Activated naive CD4-positive, alpha-beta T cell treated with anti-CD3 and anti-CD28 coated beads for 36 hours (primary cell): ENCODE results near the gene DCLRE1C. TPM values are rescaled to one million over a fixed set of nuclear protein-coding genes. Genes with fewer than 3 reads are reported as not detected.
"Not testable (repeated sequence)": the region's sequence is repeated elsewhere in the genome, so short reads cannot be mapped to it uniquely, and the experiment has no call there.

Source experiments
- CTCF ChIA-PET: fragments of 350-600 bp; sonication (Branson Sonifier 250); formaldehyde crosslinking; loops from one replicate; lab custom pipeline; 2021; ENCODE audit warnings: antibody characterized with exemption; lab: Charles Lee
- DNase-seq: peaks from one replicate; pipeline ENCODE4 v3.0.0-alpha.2; 2020
- H3K27ac Mint-ChIP-seq: one replicate; pipeline ENCODE4 v1.8.0; 2021; ENCODE audit warnings: mild to moderate bottlenecking, mixed read lengths
- H3K27me3 Mint-ChIP-seq: one replicate; pipeline ENCODE4 v1.8.0; 2021; ENCODE audit warnings: low read depth, mixed read lengths
- H3K36me3 Mint-ChIP-seq: one replicate; pipeline ENCODE4 v1.8.0; 2021; ENCODE audit warnings: low read depth, mixed read lengths
- H3K4me1 Mint-ChIP-seq: one replicate; pipeline ENCODE4 v1.8.0; 2021; ENCODE audit warnings: low read depth, mixed read lengths
- H3K4me3 Mint-ChIP-seq: one replicate; pipeline ENCODE4 v1.8.0; 2021; ENCODE audit warnings: mild to moderate bottlenecking, moderate library complexity, mixed read lengths
- H3K9me3 Mint-ChIP-seq: one replicate; pipeline ENCODE4 v1.8.0; 2021; ENCODE audit warnings: mixed read lengths
- intact Hi-C: fragments of 100-400 bp; cut with micrococcal nuclease; formaldehyde crosslinking; loops from one replicate; pipeline ENCODE4 v1.15.1; 2023
- total RNA-seq, 2 experiments: library from RNA; stranded (reverse); gene quantifications; one replicate each; pipeline ENCODE4 v1.2.3, GENCODE V29; 2021

DCLRE1C gene
- total RNA-seq, 2 experiments from 2014 or later = 9.8 to 13.9 TPM

DNA sequence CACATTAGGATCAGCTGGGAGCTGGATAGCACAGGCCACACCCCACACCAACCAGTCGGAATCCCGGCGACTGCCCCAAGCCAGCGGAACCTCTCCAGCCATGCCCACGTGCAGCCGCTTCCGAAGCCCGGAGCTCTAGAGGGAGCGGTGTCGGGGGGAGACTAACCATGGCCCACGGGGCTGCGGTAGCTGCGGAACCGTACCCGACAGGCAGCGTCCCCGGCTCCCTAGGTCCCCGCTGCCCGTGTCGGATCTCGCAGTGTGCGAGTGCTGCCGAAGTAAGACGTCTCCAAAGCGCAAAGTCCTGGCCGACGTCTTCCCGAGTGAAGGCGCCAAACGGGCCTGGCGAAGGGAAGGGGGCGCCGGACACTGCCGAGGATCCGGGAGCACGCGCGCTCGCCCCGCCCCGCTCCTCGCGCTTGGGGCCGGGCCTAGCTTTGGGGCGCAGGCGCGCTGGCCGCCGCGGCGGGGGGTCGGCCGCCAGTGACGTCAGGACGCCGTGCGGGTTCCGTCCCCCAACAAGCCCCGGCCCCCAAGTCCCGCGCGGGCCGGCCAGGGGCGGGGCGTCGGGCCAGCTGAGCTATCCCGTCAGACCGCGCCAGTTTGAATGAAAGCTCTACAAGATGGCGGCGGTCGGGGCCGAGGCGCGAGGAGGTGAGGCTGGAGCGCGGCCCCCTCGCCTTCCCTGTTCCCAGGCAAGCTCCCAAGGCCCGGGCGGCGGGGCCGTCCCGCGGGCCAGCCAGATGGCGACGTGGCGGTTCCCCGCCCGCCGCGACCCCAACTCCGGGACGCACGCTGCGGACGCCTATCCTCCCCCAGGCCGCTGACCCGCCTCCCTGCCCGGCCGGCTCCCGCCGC, 75.4 kb downstream of the DCLRE1C start, which contains the start of gene SUV39H2:
TSS of gene SUV39H2 (plus strand) at position 601 of the 858 bp plus-strand sequence. CDS start at position 624, 23 bp downstream.
- Mint-ChIP-seq H3K4me1 (peaks cover 28% of the 10 kb centered on the region), H3K27ac (peak within 1 kb of the TSS; percentile 81), H3K9me3 (no peaks in the 10 kb centered on the region), H3K4me3 (peak within 1 kb of the TSS; percentile 94), H3K36me3 (peaks cover 17% of the 10 kb centered on the region), H3K27me3 (no peaks in the 10 kb centered on the region)
- intact Hi-C loops = loop anchor here (1.0 to 5.0 kb wide), 8 partner anchors 40 to 1531 kb away; partner anchors contain the start of genes CDNF, DCLRE1C, HSPA14 and MEIG1
- CTCF ChIA-PET = interaction anchor here (0.6 to 1.9 kb wide), 9 partner anchors 12 to 693 kb away, joined by 3 to 9 read pairs (median 4); no protein-coding TSS in a partner anchor
- DNase-seq = peak; percentile 94

DNA sequence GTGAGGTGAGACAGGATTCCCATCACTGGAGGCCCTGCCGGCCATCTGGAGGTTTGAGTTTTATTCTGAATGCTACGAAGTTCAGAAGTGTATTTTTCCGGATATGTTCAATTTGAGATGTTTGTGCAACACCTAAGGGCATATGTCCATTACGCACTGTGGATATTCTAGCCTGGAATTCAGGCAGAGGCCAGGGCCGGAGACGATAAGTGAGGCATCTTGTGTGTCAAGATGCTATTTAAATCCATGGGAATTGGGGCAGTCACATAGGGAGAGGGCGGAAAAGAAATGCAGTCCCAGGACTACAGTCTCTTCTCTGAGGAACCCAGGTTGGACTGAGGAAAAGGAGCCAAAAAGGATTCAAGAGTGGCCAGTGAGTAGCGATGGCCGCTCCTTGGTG, 77.1 kb downstream of the DCLRE1C start:
- no peak overlapping the region for H3K27ac Mint-ChIP-seq
- intact Hi-C loops = loop anchor here (5.0 kb wide), 2 partner anchors 494 to 1529 kb away; partner anchors contain the start of gene SEPHS1
- peaks cover 5% of the 10 kb centered on the region for H3K36me3 Mint-ChIP-seq
- CTCF ChIA-PET = interaction anchor here (0.5 kb wide), 1 partner anchor 32 kb away, joined by 3 read pairs; no protein-coding TSS in a partner anchor
- no peaks in the 10 kb centered on the region for H3K9me3 Mint-ChIP-seq
- H3K27me3 Mint-ChIP-seq = no peaks in the 10 kb centered on the region
- peaks cover 25% of the 10 kb centered on the region for H3K4me1 Mint-ChIP-seq
- peak overlapping the region; percentile 45 for H3K4me3 Mint-ChIP-seq
- no peak for DNase-seq

DNA sequence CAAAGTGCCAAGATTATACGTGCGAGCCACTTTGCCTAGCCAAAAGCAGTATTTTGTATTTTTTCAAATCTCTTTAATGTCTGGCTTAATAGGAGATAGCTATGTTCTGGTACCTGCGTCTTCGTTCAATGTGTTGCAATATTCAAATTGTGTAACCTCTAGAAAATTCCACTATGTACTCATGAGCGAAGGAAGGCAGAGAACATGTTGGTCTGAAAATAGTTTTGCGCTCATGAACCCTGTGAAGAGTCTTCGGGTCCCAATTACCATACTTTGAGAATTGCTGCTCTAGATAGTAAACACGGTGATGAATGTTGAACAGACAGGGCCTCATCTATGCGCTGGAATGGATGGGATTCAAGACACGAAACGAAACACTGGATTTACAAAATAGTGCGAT, 78.0 kb downstream of the DCLRE1C start:
- H3K9me3 Mint-ChIP-seq = no peaks in the 10 kb centered on the region
- CTCF ChIA-PET = no interaction called here
- DNase-seq = no peak

DNA sequence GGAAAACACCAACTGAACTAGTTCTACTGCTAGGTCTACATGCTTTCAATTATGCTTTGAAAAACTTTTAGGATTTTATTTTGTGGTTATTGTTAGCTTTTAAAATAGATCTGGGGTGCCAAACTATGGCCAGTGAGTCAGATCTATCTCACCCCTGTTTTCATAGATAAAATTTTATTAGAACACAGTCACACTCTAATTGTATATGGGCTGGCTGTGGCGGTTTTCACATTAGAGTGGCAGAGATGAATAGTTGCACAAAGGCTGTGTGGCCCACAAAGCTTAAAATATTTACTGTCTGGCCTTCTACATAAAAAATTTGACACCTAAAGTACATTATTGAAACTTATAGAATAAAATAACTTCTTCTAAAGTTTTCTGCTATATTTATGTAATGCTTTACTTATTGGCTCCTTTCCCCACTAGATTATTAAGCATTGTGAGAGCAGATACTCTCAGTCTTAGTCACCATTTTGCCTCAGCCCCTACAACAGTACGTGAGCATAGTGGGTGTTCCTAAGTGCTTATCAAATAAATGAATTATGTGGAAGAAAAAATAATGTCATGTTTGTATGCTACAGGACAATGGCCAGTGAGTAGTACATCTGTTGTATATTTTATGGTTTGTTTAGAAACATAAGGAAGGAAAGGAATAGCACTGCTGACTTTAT, 80.7 kb downstream of the DCLRE1C start:
- Mint-ChIP-seq H3K36me3 (peaks cover 2% of the 10 kb centered on the region), H3K27me3 (no peaks in the 10 kb centered on the region), H3K4me1 (peaks cover 13% of the 10 kb centered on the region), H3K9me3 (no peaks in the 10 kb centered on the region), H3K4me3 (no peak overlapping the region), H3K27ac (no peak overlapping the region)
- DNase-seq = no peak
- CTCF ChIA-PET = no interaction called here
- intact Hi-C loops = no loop called here

More for the DNA sequence above, 78.0 kb downstream of the DCLRE1C start:
- H3K27me3 Mint-ChIP-seq = no peaks in the 10 kb centered on the region
- intact Hi-C loops = loop anchor here (5.0 kb wide), 2 partner anchors 494 to 1529 kb away; partner anchors contain the start of gene SEPHS1
- H3K4me3 Mint-ChIP-seq = no peak overlapping the region
- peaks cover 4% of the 10 kb centered on the region for H3K36me3 Mint-ChIP-seq
- H3K27ac Mint-ChIP-seq = no peak overlapping the region
- H3K4me1 Mint-ChIP-seq = peaks cover 23% of the 10 kb centered on the region

DNA sequence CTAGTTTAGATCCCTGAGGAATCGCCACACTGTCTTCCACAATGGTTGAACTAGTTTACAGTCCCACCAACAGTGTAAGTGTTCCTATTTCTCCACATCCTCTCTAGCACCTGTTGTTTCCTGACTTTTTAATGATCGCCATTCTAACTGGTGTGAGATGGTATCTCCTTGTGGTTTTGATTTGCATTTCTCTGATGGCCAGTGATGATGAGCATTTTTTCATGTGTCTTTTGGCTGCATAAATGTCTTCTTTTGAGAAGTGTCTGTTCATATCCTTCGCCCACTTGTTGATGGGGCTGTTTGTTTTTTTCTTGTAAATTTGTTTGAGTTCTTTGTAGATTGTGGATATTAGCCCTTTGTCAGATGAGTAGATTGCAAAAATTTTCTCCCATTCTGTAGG, 89.0 kb downstream of the DCLRE1C start:
- intact Hi-C loops, H3K27me3 Mint-ChIP-seq, H3K9me3 Mint-ChIP-seq, H3K27ac Mint-ChIP-seq, H3K4me3 Mint-ChIP-seq, H3K4me1 Mint-ChIP-seq, CTCF ChIA-PET, DNase-seq: not testable (repeated sequence)
- peaks cover 39% of the 10 kb centered on the region for H3K36me3 Mint-ChIP-seq

DNA sequence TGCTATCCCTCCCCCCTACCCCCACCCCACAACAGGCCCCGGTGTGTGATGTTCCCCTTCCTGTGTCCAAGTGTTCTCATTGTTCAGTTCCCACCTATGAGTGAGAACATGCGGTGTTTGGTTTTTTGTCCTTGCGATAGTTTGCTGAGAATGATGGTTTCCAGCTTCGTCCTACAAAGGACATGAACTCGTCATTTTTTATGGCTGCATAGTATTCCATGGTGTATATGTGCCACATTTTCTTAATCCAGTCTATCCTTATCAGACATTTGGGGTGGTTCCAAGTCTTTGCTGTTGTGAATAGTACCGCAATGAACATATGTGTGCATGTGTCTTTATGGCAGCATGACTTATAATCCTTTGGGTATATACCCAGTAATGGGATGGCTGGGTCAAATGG, 89.4 kb downstream of the DCLRE1C start:
- CTCF ChIA-PET, intact Hi-C loops, H3K4me3 Mint-ChIP-seq, DNase-seq, H3K27me3 Mint-ChIP-seq, H3K27ac Mint-ChIP-seq, H3K4me1 Mint-ChIP-seq, H3K9me3 Mint-ChIP-seq: not testable (repeated sequence)
- H3K36me3 Mint-ChIP-seq = peaks cover 37% of the 10 kb centered on the region

DNA sequence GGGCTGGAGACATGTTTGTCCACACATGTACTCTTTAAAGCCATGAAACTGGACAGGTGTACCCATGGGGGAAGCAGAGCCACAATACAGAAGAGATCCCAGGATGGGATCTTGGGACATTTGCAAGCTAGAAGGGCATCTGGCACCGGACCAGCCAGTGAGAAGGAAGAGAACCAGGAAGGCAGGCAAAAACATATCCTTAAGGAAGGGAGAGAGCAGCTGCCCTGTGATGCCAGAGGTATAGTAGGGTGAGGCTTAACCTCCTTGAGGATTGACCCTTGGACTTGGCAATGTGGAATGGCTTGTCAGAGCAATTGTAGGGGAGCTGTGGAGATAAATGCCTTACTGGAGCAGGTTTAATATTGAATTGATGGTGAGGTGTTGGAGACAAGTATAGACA, 93.1 kb downstream of the DCLRE1C start:
- Mint-ChIP-seq H3K4me3 (no peak overlapping the region), H3K4me1 (no peaks in the 10 kb centered on the region), H3K36me3 (peaks cover 36% of the 10 kb centered on the region), H3K27ac (no peak overlapping the region), H3K27me3 (no peaks in the 10 kb centered on the region), H3K9me3 (no peaks in the 10 kb centered on the region)
- DNase-seq = no peak
- intact Hi-C loops = no loop called here
- CTCF ChIA-PET = no interaction called here

DNA sequence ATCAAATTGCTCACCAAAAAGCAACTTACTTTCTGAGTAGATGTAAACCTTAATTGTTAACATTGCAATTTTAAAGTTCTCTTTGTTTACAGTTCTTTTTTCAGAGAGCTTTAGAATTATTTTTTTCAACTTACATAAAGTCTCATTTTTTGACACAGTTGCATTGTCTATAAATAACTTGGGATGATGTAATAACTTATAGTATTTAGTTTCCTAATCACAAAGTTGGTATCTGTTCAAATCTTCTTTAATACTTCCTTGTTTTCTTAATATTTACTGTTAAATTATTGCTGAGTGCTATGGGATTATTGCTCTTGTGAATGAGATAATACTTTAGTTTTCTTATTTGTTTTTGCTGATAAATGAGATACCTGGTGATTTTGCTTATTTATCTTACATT, 94.1 kb downstream of the DCLRE1C start:
- CTCF ChIA-PET = no interaction called here
- H3K9me3 Mint-ChIP-seq = no peaks in the 10 kb centered on the region
- intact Hi-C loops = no loop called here
- H3K36me3 Mint-ChIP-seq = peaks cover 33% of the 10 kb centered on the region
- DNase-seq = no peak
- no peaks in the 10 kb centered on the region for H3K4me1 Mint-ChIP-seq
- H3K27me3 Mint-ChIP-seq = no peaks in the 10 kb centered on the region
- no peak overlapping the region for H3K4me3 Mint-ChIP-seq
- H3K27ac Mint-ChIP-seq = no peak overlapping the region

DNA sequence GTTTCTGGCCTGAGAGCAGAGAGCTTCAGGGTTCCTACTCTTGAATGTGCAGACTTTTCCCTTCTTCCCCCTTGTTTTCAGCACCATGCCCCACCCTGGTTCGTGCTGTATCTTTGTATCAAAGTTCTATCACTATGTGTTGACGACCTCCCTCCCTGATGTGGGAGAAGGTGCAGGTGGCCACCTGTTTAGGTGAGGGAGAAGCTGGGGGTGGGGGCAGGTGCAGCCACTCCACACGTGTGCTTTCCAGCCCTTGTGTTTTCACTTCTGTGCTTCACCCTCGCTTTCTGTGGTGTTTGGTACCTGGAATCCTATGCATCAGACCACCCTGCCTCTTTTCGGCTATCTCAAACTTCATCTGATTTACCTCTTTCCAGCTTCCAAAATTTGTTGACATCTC, 94.9 kb downstream of the DCLRE1C start:
- DNase-seq = no peak
- peaks cover 29% of the 10 kb centered on the region for H3K36me3 Mint-ChIP-seq
- intact Hi-C loops = no loop called here
- H3K4me3 Mint-ChIP-seq = no peak overlapping the region
- H3K27ac Mint-ChIP-seq = no peak overlapping the region
- CTCF ChIA-PET = no interaction called here
- H3K4me1 Mint-ChIP-seq = no peaks in the 10 kb centered on the region
- no peaks in the 10 kb centered on the region for H3K27me3 Mint-ChIP-seq
- no peaks in the 10 kb centered on the region for H3K9me3 Mint-ChIP-seq

DNA sequence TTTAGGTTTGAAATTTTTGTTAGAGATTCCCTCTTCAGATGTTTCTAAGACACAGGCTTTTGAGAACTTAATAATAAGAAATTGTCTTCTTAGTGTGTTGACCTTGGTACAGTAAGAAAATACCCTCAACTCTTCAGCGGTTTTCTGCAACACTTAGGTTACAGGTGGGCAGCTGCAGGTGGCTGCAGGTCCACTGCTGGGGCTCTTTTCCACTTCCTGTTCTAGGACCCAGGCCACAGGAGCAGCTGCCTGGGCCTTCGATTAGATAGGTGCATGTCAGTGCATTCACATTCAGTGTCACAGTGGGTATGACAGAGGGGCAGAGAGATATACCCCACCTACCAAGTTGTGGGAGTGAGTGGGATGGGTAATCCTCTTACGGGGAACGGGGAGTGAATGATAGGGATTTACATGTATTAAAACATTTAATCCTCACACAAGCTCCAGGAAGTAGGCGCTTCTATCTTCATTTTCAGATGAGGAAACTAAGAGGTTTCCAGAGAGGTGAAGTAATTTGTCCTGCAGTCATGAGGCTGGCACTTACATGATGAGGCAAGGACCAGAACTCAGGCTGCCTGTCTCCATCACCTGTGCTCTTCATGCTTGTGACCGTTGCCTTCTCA, 95.4 kb downstream of the DCLRE1C start:
- no peak overlapping the region for H3K27ac Mint-ChIP-seq
- H3K4me1 Mint-ChIP-seq = no peaks in the 10 kb centered on the region
- H3K36me3 Mint-ChIP-seq = peaks cover 28% of the 10 kb centered on the region
- H3K27me3 Mint-ChIP-seq = no peaks in the 10 kb centered on the region
- no peaks in the 10 kb centered on the region for H3K9me3 Mint-ChIP-seq
- CTCF ChIA-PET = no interaction called here
- intact Hi-C loops = no loop called here
- H3K4me3 Mint-ChIP-seq = no peak overlapping the region
- DNase-seq = no peak

DNA sequence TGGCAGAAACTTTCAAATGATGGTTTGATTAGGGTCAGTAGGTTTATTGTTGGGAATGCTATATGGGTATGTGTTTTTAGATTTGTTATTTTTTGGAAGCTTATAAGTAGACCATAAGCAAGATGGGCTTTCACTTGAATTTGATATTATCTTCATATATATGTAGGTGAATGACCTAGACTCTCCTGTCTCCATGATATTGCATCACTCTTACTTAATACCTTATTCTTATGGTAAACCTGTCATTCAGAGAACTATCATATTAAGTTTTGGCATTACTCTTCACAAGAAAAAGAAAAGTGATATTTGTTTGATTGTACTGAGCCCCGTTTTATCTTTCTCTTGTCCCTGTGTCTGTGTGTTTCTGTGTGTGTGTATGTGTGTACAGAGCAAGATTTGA, 98.4 kb downstream of the DCLRE1C start:
- H3K27me3 Mint-ChIP-seq = no peaks in the 10 kb centered on the region
- H3K36me3 Mint-ChIP-seq = peaks cover 17% of the 10 kb centered on the region

DNA sequence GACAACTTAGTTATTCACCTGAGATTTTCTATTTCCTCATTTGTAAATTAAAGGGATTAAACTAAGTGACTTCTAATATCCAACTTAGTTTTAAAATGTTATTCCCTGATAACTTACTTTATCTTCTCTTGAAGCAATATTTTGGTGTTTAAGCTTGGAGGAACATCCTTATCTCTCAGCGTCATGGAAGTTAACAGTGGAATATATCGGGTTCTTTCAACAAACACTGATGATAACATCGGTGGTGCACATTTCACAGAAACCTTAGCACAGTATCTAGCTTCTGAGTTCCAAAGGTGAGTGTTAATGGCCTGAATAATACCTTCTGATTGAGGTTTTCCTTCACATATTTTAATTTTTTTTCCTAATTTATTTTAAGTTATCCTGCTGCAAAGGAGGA, 101.7 kb downstream of the DCLRE1C start:
- peaks cover 1% of the 10 kb centered on the region for H3K4me1 Mint-ChIP-seq
- peaks cover 12% of the 10 kb centered on the region for H3K36me3 Mint-ChIP-seq
- no peak for DNase-seq
- intact Hi-C loops = no loop called here
- no peaks in the 10 kb centered on the region for H3K27me3 Mint-ChIP-seq
- CTCF ChIA-PET = no interaction called here
- H3K27ac Mint-ChIP-seq = no peak overlapping the region
- H3K9me3 Mint-ChIP-seq = no peaks in the 10 kb centered on the region
- H3K4me3 Mint-ChIP-seq = no peak overlapping the region

More for the DNA sequence above, 98.4 kb downstream of the DCLRE1C start:
- intact Hi-C loops = no loop called here
- no peaks in the 10 kb centered on the region for H3K9me3 Mint-ChIP-seq
- H3K4me3 Mint-ChIP-seq = no peak overlapping the region
- CTCF ChIA-PET = no interaction called here
- H3K27ac Mint-ChIP-seq = no peak overlapping the region
- no peak for DNase-seq
- no peaks in the 10 kb centered on the region for H3K4me1 Mint-ChIP-seq
